ENCODE results near the gene CER1.

DNA sequence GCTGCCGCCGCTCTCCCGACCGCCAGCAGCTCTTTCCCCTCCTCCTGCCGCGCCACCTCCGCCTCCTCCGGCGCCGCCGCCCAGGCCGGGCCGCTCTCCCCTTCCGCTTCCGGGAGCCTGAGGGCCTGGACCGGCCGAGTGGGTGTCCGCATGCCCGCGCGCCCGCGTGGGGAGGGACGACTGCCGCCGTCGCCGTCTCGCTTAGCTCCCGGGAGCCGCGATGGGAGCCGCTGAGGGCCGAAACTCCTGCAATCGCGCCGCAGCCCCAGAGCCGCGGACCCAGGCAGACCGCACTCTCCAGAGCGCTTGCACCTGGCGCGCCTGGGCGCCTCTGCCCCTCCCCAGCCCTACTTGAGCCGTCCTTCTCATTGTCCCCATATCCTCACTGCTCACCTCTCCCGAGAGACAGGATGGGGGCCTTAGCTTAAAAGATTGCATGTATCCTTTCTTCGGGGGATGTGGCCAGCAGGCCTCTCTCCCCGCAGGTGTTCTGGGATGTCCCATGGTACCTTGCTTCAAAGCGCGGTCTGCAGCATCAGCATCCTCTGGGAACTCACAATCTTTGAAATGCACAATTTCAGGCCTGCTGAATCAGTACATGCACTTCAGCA lies 29.2 kb downstream of the CER1 start, which contains the start of gene ZDHHC21:
- TF ChIP-seq POLR2AphosphoS5 (IDR thresholded peaks at IDR 0.05) (peak in 1 of 3 donors; percentile 17), EP300 (IDR thresholded peaks at IDR 0.05) (no peak), POLR2A (IDR thresholded peaks at IDR 0.05) (no peak)
- TF ChIP-seq, protein P1, sequence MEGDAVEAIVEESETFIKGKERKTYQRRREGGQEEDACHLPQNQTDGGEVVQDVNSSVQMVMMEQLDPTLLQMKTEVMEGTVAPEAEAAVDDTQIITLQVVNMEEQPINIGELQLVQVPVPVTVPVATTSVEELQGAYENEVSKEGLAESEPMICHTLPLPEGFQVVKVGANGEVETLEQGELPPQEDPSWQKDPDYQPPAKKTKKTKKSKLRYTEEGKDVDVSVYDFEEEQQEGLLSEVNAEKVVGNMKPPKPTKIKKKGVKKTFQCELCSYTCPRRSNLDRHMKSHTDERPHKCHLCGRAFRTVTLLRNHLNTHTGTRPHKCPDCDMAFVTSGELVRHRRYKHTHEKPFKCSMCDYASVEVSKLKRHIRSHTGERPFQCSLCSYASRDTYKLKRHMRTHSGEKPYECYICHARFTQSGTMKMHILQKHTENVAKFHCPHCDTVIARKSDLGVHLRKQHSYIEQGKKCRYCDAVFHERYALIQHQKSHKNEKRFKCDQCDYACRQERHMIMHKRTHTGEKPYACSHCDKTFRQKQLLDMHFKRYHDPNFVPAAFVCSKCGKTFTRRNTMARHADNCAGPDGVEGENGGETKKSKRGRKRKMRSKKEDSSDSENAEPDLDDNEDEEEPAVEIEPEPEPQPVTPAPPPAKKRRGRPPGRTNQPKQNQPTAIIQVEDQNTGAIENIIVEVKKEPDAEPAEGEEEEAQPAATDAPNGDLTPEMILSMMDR (IDR thresholded peaks at IDR 0.05), result no peak

Data from suprapubic skin (tissue), 4 donors.